HG03139 (cell line): ENCODE measurements around the gene DNAJC28.

ENCODE experiments used
- ATAC-seq: cut with Tn5 transposase; IDR thresholded peaks from one replicate; pipeline ENCODE4 v1.9.1; 2021; ENCODE audit not compliant: unreplicated experiment

Gene DNAJC28

GRCh38 chr21:33441489-33442477 lies 49.7 kb downstream of the DNAJC28 start:
- ATAC-seq: no peak
